HFF-Myc (cell line): ENCODE results near the gene MAP3K5.
"Not testable (repeated sequence)": the region's sequence is repeated elsewhere in the genome, so short reads cannot be mapped to it uniquely, and the experiment has no call there.

Experiments
- DNase-seq: peaks from one replicate; pipeline ENCODE4 v3.0.0-alpha.2; 2011; ENCODE audit warnings: low read depth; ENCODE audit errors: extremely low read depth
- H3K4me3 ChIP-seq: replicated peaks from 2 replicates; pipeline ENCODE4 v1.5.1; 2011; ENCODE audit warnings: low read depth, mild to moderate bottlenecking, control low read depth, low read length
- CTCF ChIP-seq: IDR thresholded peaks from 2 replicates; pipeline ENCODE4 v1.5.1; 2012; ENCODE audit warnings: mild to moderate bottlenecking, low read depth, low read length, control low read depth; ENCODE audit errors: missing control alignments

MAP3K5 gene

GRCh38 chr6:136693090-136693489, 99.2 kb downstream of the MAP3K5 start:
- no peak for TF ChIP-seq CTCF

DNA sequence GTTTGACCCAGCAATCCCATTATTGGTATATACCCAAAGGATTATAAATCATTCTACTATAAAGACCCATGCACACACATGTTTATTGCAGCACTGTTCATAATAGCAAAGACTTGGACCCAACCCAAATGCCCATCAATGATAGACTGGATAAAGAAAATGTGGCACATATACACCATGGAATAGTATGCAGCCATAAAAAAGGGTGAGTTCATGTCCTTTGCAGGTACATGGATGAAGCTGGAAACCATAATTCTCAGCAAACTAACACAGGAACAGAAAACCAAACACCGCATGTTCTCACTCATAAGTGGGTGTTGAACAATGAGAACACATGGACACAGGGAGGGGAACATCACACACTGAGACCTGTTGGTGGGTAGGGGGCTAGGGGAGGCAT, 104.4 kb downstream of the MAP3K5 start:
- H3K4me3 ChIP-seq, DNase-seq: not testable (repeated sequence)

More at GRCh38 chr6:136693090-136693489, 99.2 kb downstream of the MAP3K5 start:
- no peak overlapping the region for H3K4me3 ChIP-seq
- DNase-seq, result no peak

DNA sequence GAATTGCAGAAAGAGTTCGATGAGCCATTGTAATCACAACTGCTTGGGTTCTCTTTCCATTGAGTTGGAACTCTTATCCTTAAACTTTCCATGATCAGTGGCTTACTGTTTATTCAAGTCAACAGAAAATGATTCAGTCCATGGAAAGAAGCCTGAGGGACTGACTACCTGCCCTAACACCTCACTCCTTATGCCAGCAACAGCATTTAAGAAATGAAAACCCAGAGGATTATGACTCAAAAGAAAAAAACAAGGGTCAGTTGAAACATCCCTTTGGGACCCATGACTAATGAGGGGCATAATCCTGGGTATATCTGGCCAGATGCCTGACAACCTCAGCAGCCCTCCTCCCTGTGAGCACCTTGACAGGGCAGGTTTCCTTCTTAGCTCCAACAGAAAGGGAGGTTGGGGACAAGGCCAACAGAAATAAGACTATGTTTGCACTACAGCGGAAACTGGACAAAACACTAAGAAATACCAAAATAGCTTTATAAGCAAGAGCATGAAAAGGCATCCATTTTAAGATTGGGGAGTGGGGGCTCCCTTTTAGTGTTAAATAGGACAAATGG, 106.7 kb downstream of the MAP3K5 start:
- no peak overlapping the region for H3K4me3 ChIP-seq
- no peak for TF ChIP-seq CTCF
- no peak for DNase-seq

GRCh38 chr6:136684466-136684865, 107.8 kb downstream of the MAP3K5 start:
- no peak for TF ChIP-seq CTCF
- DNase-seq, result no peak

DNA sequence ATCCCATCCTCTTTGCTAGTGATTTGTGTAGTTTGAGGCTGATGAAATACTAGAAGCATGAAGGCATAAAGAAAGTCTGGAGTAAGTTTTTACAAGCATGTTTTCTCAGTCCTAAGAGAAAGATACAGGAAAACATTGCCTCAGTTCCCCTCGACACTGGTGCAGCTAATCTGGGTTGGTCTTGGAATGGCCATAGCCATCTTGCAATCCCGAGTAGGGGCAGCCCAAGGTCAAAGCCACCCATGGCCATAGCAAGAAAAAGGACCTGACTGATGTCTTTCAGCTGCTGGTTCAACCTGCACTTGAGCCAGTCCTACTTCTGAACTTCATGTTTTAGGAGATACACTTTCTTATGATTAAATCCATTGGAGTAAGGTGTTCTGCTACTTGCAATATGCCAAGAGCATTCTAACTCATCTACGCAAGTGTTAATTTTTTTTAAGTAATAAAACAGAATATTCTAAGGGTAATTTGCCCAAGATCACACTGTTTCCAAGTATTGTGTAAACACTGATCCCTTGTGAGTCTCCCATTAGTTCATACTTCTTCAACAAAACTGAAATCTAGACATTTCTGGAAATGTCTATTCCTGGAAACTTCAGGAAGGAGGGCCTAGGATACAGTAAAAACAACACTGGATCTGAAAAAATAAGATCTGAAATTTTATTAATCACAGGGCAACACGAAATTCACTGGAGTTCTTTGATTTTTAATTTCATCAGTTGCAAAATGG, 108.9 kb downstream of the MAP3K5 start:
- no peak for TF ChIP-seq CTCF
- H3K4me3 ChIP-seq, result no peak overlapping the region
- DNase-seq, result no peak

More at GRCh38 chr6:136684466-136684865, 107.8 kb downstream of the MAP3K5 start:
- no peak overlapping the region for H3K4me3 ChIP-seq

DNA sequence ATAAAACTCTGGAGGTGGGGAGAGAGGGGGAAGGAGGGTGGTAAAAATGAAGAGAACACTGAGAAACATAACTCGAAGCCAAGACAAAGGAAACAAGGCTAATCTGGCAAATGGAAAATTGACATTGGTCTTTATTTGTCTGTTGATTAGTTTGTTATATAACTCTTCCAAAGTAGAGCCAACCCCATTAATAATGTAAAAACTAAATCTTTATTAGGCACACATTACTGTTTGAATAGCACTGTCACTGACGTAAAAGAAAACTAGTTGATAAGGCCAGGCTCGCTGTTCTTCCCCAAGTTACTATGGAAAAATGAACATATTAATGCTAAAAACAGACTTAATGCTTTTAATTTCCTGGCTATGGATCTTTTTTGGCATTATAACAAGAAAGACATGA, 110.0 kb downstream of the MAP3K5 start:
- TF ChIP-seq CTCF, result no peak
- no peak for DNase-seq
- H3K4me3 ChIP-seq, result no peak overlapping the region

DNA sequence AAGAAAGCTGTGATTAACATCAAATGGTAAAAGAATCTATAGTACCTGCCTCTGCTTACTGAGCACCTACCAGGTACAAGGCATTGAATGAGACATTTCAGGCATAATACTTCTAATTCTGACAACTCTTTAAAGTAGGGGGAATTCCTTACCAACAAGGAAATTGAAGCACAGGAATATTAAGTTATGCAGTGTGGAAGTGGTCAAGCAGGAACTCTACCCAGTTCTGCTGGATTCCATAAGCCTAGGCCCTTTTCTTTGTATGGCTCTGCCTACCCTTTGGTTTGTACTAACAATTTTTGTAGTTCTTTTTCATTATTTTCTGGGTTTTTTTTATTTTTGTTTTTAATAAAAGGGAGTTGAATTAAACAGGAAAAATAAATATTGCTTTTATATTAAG, 114.5 kb downstream of the MAP3K5 start:
- DNase-seq, result no peak
- TF ChIP-seq CTCF, result no peak
- H3K4me3 ChIP-seq, result no peak overlapping the region
